ENCODE measurements around the gene ATP8A1.

ATP8A1 gene

GRCh38 chr4:42440083-42440482 is 216.8 kb downstream of the ATP8A1 start:
- no peaks in the 10 kb centered on the region for H3K4me1 Mint-ChIP-seq (ENCODE audit: low read depth)
- no peaks in the 10 kb centered on the region for H3K27me3 Mint-ChIP-seq
- H3K9me3 Mint-ChIP-seq (ENCODE audit: low read depth) = no peaks in the 10 kb centered on the region
- peaks cover 27% of the 10 kb centered on the region for H3K36me3 Mint-ChIP-seq
- no peak overlapping the region for H3K4me3 Mint-ChIP-seq
- H3K27ac Mint-ChIP-seq = no peak overlapping the region

- H3K36me3 Mint-ChIP-seq = peaks cover 26% of the 10 kb centered on the region
- H3K27ac Mint-ChIP-seq = no peak overlapping the region
These were observed 219.9 kb downstream of the ATP8A1 start for GRCh38 chr4:42436928-42437565.

DNA sequence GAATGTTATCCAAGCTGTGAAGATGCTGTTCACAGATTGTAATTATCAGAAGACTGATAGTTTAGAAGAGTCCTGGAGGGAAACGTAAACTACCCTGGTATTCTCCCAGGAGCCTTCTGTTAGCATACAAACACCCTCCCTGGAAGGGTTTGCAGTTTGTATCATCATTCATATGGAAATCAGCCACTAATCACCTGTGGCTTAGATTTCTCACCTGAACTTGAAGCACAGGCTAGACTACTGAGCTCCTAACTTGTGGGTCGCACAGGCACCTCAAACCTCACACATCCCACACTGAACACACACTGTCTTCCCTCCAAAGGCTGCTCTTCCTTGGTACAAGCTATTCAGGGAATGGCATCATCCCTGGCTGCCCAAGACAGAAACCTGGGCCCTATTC is 228.9 kb downstream of the ATP8A1 start:
- Mint-ChIP-seq H3K36me3 (peaks cover 8% of the 10 kb centered on the region), H3K27me3 (no peaks in the 10 kb centered on the region), H3K4me3 (no peak overlapping the region), H3K9me3 (ENCODE audit: low read depth) (no peaks in the 10 kb centered on the region), H3K27ac (no peak overlapping the region), H3K4me1 (ENCODE audit: low read depth) (no peaks in the 10 kb centered on the region)

More at GRCh38 chr4:42436928-42437565, 219.9 kb downstream of the ATP8A1 start:
- H3K4me3 Mint-ChIP-seq = no peak overlapping the region
- no peaks in the 10 kb centered on the region for H3K4me1 Mint-ChIP-seq (ENCODE audit: low read depth)
- H3K27me3 Mint-ChIP-seq = no peaks in the 10 kb centered on the region
- no peaks in the 10 kb centered on the region for H3K9me3 Mint-ChIP-seq (ENCODE audit: low read depth)

GRCh38 chr4:42425146-42426065 is 231.5 kb downstream of the ATP8A1 start:
- Mint-ChIP-seq H3K9me3 (ENCODE audit: low read depth) (no peaks in the 10 kb centered on the region), H3K27ac (no peak overlapping the region), H3K36me3 (peaks cover 13% of the 10 kb centered on the region), H3K4me1 (ENCODE audit: low read depth) (no peaks in the 10 kb centered on the region), H3K27me3 (no peaks in the 10 kb centered on the region), H3K4me3 (no peak overlapping the region)

- Mint-ChIP-seq H3K9me3 (ENCODE audit: low read depth) (no peaks in the 10 kb centered on the region), H3K27ac (no peak overlapping the region), H3K4me1 (ENCODE audit: low read depth) (no peaks in the 10 kb centered on the region), H3K36me3 (peaks cover 20% of the 10 kb centered on the region), H3K27me3 (no peaks in the 10 kb centered on the region), H3K4me3 (no peak overlapping the region)
These were observed 236.8 kb downstream of the ATP8A1 start for GRCh38 chr4:42420140-42420539.

GRCh38 chr4:42417550-42417949 is 239.4 kb downstream of the ATP8A1 start:
- Mint-ChIP-seq H3K27me3 (no peaks in the 10 kb centered on the region), H3K4me3 (no peak overlapping the region), H3K9me3 (ENCODE audit: low read depth) (no peaks in the 10 kb centered on the region), H3K4me1 (ENCODE audit: low read depth) (no peaks in the 10 kb centered on the region), H3K27ac (no peak overlapping the region), H3K36me3 (peaks cover 26% of the 10 kb centered on the region)

DNA sequence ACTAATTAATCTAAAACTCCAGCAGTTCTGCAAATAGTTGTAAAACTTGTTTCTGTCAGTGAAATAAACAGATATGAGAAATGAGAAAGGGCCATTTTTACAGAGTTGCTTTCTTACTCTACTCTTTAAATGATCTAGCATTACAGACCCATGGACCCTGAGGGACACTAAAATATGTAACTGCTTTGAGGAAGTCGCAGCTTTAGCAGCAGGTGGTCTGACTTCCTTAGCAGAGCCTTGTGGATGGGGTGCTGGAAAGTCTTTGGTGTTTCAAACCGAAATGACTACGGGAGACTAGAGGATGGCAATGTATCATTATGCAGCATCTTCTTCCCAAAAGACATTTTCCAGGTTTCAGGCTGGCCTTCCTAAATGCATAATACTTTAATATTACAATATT is 240.9 kb downstream of the ATP8A1 start:
- no peaks in the 10 kb centered on the region for H3K9me3 Mint-ChIP-seq (ENCODE audit: low read depth)
- no peak overlapping the region for H3K27ac Mint-ChIP-seq
- H3K27me3 Mint-ChIP-seq = no peaks in the 10 kb centered on the region
- no peaks in the 10 kb centered on the region for H3K4me1 Mint-ChIP-seq (ENCODE audit: low read depth)
- H3K4me3 Mint-ChIP-seq = no peak overlapping the region
- peaks cover 19% of the 10 kb centered on the region for H3K36me3 Mint-ChIP-seq

DNA sequence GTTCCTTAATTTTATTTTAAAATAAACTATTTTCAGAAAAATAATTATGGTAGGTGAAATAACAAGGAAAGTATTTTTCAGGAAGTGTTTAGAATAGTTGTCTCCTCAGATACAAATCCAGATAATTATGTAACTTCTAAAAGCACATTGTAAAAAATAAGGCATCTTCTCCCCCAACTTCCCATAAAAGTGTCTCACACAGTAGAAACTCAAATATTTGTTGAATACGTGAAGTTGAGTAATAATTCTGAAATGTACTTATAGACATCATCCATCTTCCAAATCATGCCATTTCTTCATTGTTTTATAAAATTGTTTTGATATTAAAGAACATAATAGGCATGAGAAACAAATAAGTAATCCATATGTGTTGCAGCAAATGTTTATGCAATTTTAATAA is 241.6 kb downstream of the ATP8A1 start:
- Mint-ChIP-seq H3K27me3 (no peaks in the 10 kb centered on the region), H3K36me3 (peaks cover 20% of the 10 kb centered on the region), H3K4me1 (ENCODE audit: low read depth) (no peaks in the 10 kb centered on the region), H3K4me3 (no peak overlapping the region), H3K27ac (no peak overlapping the region), H3K9me3 (ENCODE audit: low read depth) (no peaks in the 10 kb centered on the region)

- Mint-ChIP-seq H3K36me3 (peaks cover 18% of the 10 kb centered on the region), H3K27ac (no peak overlapping the region), H3K9me3 (ENCODE audit: low read depth) (no peaks in the 10 kb centered on the region), H3K4me1 (ENCODE audit: low read depth) (no peaks in the 10 kb centered on the region), H3K4me3 (no peak overlapping the region), H3K27me3 (no peaks in the 10 kb centered on the region)
These were observed 244.7 kb downstream of the ATP8A1 start for GRCh38 chr4:42412251-42412650.

- Mint-ChIP-seq H3K4me3 (no peak overlapping the region), H3K27me3 (no peaks in the 10 kb centered on the region), H3K27ac (no peak overlapping the region), H3K4me1 (ENCODE audit: low read depth) (no peaks in the 10 kb centered on the region), H3K9me3 (ENCODE audit: low read depth) (no peaks in the 10 kb centered on the region), H3K36me3 (peaks cover 18% of the 10 kb centered on the region)
These were observed 245.1 kb downstream of the ATP8A1 start for GRCh38 chr4:42411803-42412202.

GRCh38 chr4:42410446-42410845 is 246.5 kb downstream of the ATP8A1 start:
- Mint-ChIP-seq H3K36me3 (peaks cover 25% of the 10 kb centered on the region), H3K4me1 (ENCODE audit: low read depth) (no peaks in the 10 kb centered on the region), H3K9me3 (ENCODE audit: low read depth) (no peaks in the 10 kb centered on the region), H3K27me3 (no peaks in the 10 kb centered on the region), H3K4me3 (no peak overlapping the region), H3K27ac (no peak overlapping the region)

- peaks cover 5% of the 10 kb centered on the region for H3K4me1 Mint-ChIP-seq (ENCODE audit: low read depth)
- H3K4me3 Mint-ChIP-seq = no peak overlapping the region
- H3K36me3 Mint-ChIP-seq = peaks cover 7% of the 10 kb centered on the region
- no peak overlapping the region for H3K27ac Mint-ChIP-seq
- no peaks in the 10 kb centered on the region for H3K9me3 Mint-ChIP-seq (ENCODE audit: low read depth)
- H3K27me3 Mint-ChIP-seq = peaks cover 12% of the 10 kb centered on the region
These were observed 252.9 kb downstream of the ATP8A1 start for GRCh38 chr4:42404001-42404400.

DNA sequence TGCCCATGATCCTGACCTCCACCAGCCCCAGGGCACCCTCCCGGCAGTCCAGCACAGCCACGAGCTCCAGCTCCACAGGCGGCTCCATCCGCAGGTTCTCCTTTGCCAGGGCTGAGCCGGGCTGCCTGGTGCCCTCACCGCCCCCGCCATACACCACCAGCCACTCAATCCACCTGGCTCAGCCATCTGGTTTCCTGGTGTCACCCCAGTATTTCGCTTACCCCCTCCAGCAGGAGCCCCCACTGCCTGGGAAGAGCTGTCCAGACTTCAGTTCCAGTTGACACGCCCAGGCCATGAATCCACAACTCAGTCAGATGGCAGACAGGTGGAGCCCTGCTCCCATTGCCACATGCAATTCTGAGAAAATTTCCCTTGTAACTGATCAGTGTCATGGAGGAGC is 255.7 kb downstream of the ATP8A1 start:
- H3K27ac Mint-ChIP-seq = no peak overlapping the region
- H3K9me3 Mint-ChIP-seq (ENCODE audit: low read depth) = no peaks in the 10 kb centered on the region
- no peak overlapping the region for H3K4me3 Mint-ChIP-seq
- H3K4me1 Mint-ChIP-seq (ENCODE audit: low read depth) = peaks cover 26% of the 10 kb centered on the region
- peaks cover 24% of the 10 kb centered on the region for H3K27me3 Mint-ChIP-seq
- H3K36me3 Mint-ChIP-seq = peaks cover 6% of the 10 kb centered on the region

- H3K27me3 Mint-ChIP-seq = peaks cover 28% of the 10 kb centered on the region
- H3K36me3 Mint-ChIP-seq = no peaks in the 10 kb centered on the region
- H3K27ac Mint-ChIP-seq = no peak overlapping the region
- no peaks in the 10 kb centered on the region for H3K9me3 Mint-ChIP-seq (ENCODE audit: low read depth)
- H3K4me1 Mint-ChIP-seq (ENCODE audit: low read depth) = peaks cover 26% of the 10 kb centered on the region
- H3K4me3 Mint-ChIP-seq = peak overlapping the region; percentile 69
These were observed 257.5 kb downstream of the ATP8A1 start for GRCh38 chr4:42399393-42399792.

GRCh38 chr4:42398871-42399331 is 258.0 kb downstream of the ATP8A1 start:
- Mint-ChIP-seq H3K27me3 (peaks cover 28% of the 10 kb centered on the region), H3K36me3 (no peaks in the 10 kb centered on the region), H3K27ac (no peak overlapping the region), H3K9me3 (ENCODE audit: low read depth) (no peaks in the 10 kb centered on the region), H3K4me1 (ENCODE audit: low read depth) (peaks cover 26% of the 10 kb centered on the region), H3K4me3 (peak overlapping the region; percentile 69)

All from activated naive CD8-positive, alpha-beta T cell (primary cell).